HEK293T (cell line): ENCODE results near the gene SYDE2.

Experiments used
- CTCF ChIA-PET: fragments of 350-600 bp; formaldehyde crosslinking; extraction: SDS; loops from one replicate; lab custom pipeline; 2021; ENCODE audit warnings: antibody characterized with exemption, inconsistent platforms; lab: Yijun Ruan, JAX
- POLR2A ChIA-PET: fragments of 350-600 bp; formaldehyde crosslinking; extraction: SDS; loops from one replicate; lab custom pipeline; 2020; ENCODE audit warnings: antibody characterized with exemption, inconsistent platforms; lab: Yijun Ruan, JAX
- DNase-seq: peaks from one replicate; pipeline ENCODE4 v3.0.0; 2012; ENCODE audit warnings: mixed read lengths; ENCODE audit errors: extremely low spot score
- ARNT ChIP-seq: fragments of 450-650 bp; IDR thresholded peaks from 2 replicates; pipeline ENCODE4 v1.6.1; 2017; ENCODE audit warnings: mild to moderate bottlenecking
- BHLHE40 ChIP-seq: fragments of 450-650 bp; IDR thresholded peaks from 2 replicates; pipeline ENCODE4 v1.6.1; 2016; ENCODE audit warnings: mild to moderate bottlenecking, moderate library complexity, borderline replicate concordance
- CTBP1 ChIP-seq: fragments of 450-650 bp; IDR thresholded peaks from 2 replicates; pipeline ENCODE4 v1.6.1; 2016; ENCODE audit warnings: borderline replicate concordance
- ELF4 ChIP-seq: fragments of 450-650 bp; IDR thresholded peaks from 2 replicates; pipeline ENCODE4 v1.6.1; 2017; ENCODE audit warnings: antibody characterized with exemption
- FOXA1 ChIP-seq: fragments of 450-650 bp; IDR thresholded peaks from 2 replicates; pipeline ENCODE4 v1.6.1; 2016; ENCODE audit warnings: mild to moderate bottlenecking
- FOXK2 ChIP-seq: fragments of 450-650 bp; IDR thresholded peaks from 2 replicates; pipeline ENCODE4 v1.6.1; 2016; ENCODE audit warnings: mild to moderate bottlenecking
- FOXM1 ChIP-seq: fragments of 450-650 bp; IDR thresholded peaks from 2 replicates; pipeline ENCODE4 v1.6.1; 2017; ENCODE audit warnings: mild to moderate bottlenecking, borderline replicate concordance
- HDGF ChIP-seq: fragments of 450-650 bp; IDR thresholded peaks from 2 replicates; pipeline ENCODE4 v1.6.1; 2017; ENCODE audit warnings: antibody characterized with exemption, borderline replicate concordance
- L3MBTL2 ChIP-seq: fragments of 450-650 bp; conservative IDR thresholded peaks from 2 replicates; pipeline ENCODE4 v1.6.1; 2016; ENCODE audit warnings: mild to moderate bottlenecking
- LEF1 ChIP-seq: fragments of 450-650 bp; IDR thresholded peaks from 2 replicates; pipeline ENCODE4 v1.6.1; 2017; ENCODE audit warnings: mild to moderate bottlenecking, borderline replicate concordance
- NFRKB ChIP-seq: fragments of 450-650 bp; IDR thresholded peaks from 2 replicates; pipeline ENCODE4 v1.6.1; 2016; ENCODE audit warnings: mild to moderate bottlenecking, moderate library complexity
- SP1 ChIP-seq: fragments of 450-650 bp; IDR thresholded peaks from 2 replicates; pipeline ENCODE4 v1.6.1; 2017
- SUZ12 ChIP-seq: fragments of 450-650 bp; IDR thresholded peaks from 2 replicates; pipeline ENCODE4 v1.6.1; 2016; ENCODE audit warnings: mild to moderate bottlenecking
- TARDBP ChIP-seq: fragments of 450-650 bp; IDR thresholded peaks from 2 replicates; pipeline ENCODE4 v1.6.1; 2016
- ZNF384 ChIP-seq: fragments of 450-650 bp; IDR thresholded peaks from 2 replicates; pipeline ENCODE4 v1.6.1; 2016
- TF ChIP-seq, protein P1 (sequence below): fragments of 450-650 bp; IDR thresholded peaks from 2 replicates; pipeline ENCODE4 v1.6.1; 2016

SYDE2 gene

DNA sequence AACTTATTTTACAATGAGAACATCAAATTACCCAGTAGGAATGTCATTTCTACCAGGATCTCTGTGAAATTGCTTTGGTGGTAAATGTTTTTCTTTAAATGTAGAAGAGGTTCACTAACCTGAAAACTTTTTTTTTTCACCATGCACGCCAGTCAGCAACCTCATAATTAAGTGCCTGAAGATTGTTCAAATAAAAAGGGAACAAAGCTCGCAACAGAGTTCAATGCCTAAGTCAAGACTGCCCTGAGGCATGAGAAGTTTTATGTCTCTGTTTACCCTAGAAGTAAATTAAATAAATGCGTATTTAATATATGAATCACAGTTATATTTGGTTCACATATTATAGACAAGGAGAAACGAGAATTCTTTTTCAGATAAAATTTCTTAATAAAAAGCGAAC, 13.8 kb upstream of the SYDE2 start:
- ChIA-PET POLR2A (no interaction called here), CTCF (interaction anchor here (1.4 kb wide), 1 partner anchor 270 kb away, joined by 3 read pairs; no protein-coding TSS in a partner anchor)
- TF ChIP-seq CTBP1 (no peak), FOXM1 (no peak), ARNT (no peak)
- TF ChIP-seq, protein P1, sequence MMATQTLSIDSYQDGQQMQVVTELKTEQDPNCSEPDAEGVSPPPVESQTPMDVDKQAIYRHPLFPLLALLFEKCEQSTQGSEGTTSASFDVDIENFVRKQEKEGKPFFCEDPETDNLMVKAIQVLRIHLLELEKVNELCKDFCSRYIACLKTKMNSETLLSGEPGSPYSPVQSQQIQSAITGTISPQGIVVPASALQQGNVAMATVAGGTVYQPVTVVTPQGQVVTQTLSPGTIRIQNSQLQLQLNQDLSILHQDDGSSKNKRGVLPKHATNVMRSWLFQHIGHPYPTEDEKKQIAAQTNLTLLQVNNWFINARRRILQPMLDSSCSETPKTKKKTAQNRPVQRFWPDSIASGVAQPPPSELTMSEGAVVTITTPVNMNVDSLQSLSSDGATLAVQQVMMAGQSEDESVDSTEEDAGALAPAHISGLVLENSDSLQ: peak; percentile 63; the same call in 1 of the 2 replicates
- DNase-seq: no peak

GRCh38 chr1:85208488-85208887, 7.7 kb upstream of the SYDE2 start:
- ChIA-PET CTCF (no interaction called here), POLR2A (no interaction called here)

DNA sequence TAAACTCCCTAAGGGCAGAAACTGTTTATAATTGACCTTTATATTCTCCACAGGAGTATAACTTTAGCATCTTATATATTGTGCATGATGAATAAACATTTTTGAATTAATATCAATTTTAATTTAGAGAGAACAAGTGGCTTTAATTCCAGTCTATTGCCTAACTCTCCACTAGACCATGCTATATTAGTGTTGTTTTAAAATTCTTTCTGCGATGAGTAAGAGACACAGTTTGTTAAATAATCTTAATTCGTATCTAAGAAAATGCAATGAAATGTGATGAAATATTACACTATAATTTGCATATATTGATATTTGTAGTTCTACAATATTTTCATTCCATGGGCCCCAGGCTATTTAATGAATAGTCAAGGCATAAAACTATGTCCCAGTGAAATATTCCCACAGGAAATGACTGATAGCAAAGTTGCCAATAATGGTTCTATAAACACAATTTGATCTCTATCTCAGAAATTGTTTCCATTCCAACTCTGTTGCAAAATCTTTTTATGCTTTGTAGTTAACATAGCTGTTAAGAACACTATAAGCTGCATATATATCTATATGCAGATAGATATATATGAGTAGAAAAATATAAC, 2.9 kb upstream of the SYDE2 start:
- ChIA-PET CTCF (interaction anchor here (0.9 kb wide), 1 partner anchor 56 kb away, joined by 3 read pairs; the partner anchor contains the start of gene C1orf52), POLR2A (no interaction called here)

More at GRCh38 chr1:85208488-85208887, 7.7 kb upstream of the SYDE2 start:
- TF ChIP-seq ZNF384 (no peak), FOXA1 (no peak), FOXK2 (no peak), CTBP1 (no peak), NFRKB (no peak), SP1 (no peak), BHLHE40 (no peak), L3MBTL2 (no peak), ARNT (no peak), ELF4 (no peak), HDGF (no peak), SUZ12 (no peak), FOXM1 (no peak), LEF1 (no peak), TARDBP (no peak)
- TF ChIP-seq, protein P1: no peak
- no peak for DNase-seq

DNA sequence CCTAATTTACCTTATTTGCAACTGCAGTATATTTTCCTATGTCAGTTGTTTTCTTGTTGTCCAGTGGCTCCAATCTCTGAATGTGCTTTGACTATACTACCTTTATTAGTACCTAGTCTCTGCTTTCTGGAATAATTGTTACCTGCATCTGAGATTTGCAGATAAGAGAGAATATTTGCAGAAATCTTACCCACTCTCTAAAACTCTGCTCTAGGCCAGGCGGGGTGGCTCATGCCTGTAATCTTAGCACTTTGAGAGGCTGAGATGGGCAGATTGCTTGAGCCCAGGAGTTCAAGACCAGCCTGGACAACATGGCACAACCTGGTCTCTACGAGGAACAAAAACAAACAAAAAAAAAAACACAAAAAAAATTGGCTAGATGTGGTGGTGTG, 2.0 kb upstream of the SYDE2 start:
- DNase-seq: no peak
- ChIA-PET CTCF (interaction anchor here (0.9 kb wide), 1 partner anchor 57 kb away, joined by 3 read pairs; the partner anchor contains the start of gene C1orf52), POLR2A (interaction anchor here (3.7 kb wide), 1 partner anchor 56 kb away, joined by 16 read pairs; the partner anchor contains the start of gene C1orf52)
- no peak for TF ChIP-seq L3MBTL2
- TF ChIP-seq, protein P1: no peak
- no peak for TF ChIP-seq ELF4
- no peak for TF ChIP-seq BHLHE40
- no peak for TF ChIP-seq CTBP1
- TF ChIP-seq NFRKB: no peak
- no peak for TF ChIP-seq ZNF384
- TF ChIP-seq SP1: no peak
- TF ChIP-seq SUZ12: no peak
- no peak for TF ChIP-seq HDGF
- TF ChIP-seq LEF1: no peak
- no peak for TF ChIP-seq FOXK2
- TF ChIP-seq ARNT: no peak
- TF ChIP-seq FOXM1: no peak
- no peak for TF ChIP-seq FOXA1
- TF ChIP-seq TARDBP: no peak

More for the DNA sequence above, 2.9 kb upstream of the SYDE2 start:
- DNase-seq: no peak
- TF ChIP-seq CTBP1: no peak
- TF ChIP-seq FOXM1: no peak
- TF ChIP-seq TARDBP: no peak
- no peak for TF ChIP-seq FOXA1
- no peak for TF ChIP-seq HDGF
- no peak for TF ChIP-seq ELF4
- no peak for TF ChIP-seq FOXK2
- no peak for TF ChIP-seq NFRKB
- no peak for TF ChIP-seq L3MBTL2

GRCh38 chr1:85202092-85202863, 1.5 kb upstream of the SYDE2 start:
- TF ChIP-seq ELF4: no peak
- no peak for TF ChIP-seq HDGF
- TF ChIP-seq, protein P1: peak; percentile 83
- peak; percentile 41 for TF ChIP-seq L3MBTL2
- no peak for TF ChIP-seq CTBP1
- DNase-seq: no peak
- CTCF ChIA-PET: interaction anchor here (1.2 kb wide), 1 partner anchor 38 kb away, joined by 5 read pairs; no protein-coding TSS in a partner anchor
- POLR2A ChIA-PET: interaction anchor here (0.5 to 3.7 kb wide), 4 partner anchors 23 to 100 kb away, joined by 3 to 16 read pairs (median 10); partner anchors contain the start of gene C1orf52
